Embryonic facial prominence (tissue), 1 donor: ENCODE results near the gene ALDH1B1.

Source experiments
- DNase-seq: peaks from one replicate; pipeline ENCODE4 v3.0.0-alpha.2; 2016; ENCODE audit errors: extremely low spot score

The ALDH1B1 gene

DNA sequence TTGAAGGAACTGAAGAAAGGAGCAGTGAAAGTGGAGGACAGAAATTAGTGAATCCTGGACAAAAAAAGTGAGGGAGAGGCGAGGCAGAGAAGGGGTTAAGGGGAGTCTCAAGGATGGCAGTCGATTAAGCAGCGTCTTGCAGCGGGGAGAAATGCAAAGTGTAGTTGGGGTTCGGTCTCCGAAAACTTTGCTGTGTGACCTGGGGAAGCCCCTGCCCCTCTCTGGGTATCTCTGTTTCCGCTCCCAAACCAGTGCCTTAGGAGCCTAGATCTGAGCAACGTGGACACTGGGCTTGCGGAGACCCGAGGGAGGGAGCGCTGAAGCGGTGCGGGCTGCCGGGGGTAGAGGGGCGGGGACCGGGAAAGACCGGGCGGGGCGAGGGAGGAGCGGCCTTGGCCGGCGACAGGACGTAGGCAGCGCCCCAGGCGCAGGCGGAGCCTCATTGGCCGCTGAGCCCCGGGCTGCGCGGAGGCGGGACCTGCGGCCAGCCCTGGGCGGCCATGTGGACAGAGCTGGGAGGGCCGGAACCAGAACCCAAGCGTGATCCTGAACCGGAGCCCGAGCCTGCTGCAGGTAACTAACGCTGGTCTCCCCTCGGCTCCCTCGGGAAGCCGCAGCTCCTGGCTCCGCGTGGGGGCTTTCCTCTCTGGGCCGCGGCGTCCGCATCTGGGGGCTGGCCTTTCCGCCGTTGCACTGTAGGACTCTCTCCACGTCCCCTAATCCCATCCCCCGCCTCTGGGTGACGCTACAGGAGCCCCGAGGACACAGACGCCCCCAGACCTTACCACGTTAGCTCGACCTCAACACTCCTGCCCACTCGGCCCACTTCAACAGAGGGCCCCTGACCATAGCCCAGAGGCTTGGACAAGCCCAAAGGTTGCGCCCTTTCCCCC, at the start of gene ALDH1B1:
TSS of gene ALDH1B1 (plus strand) at position 468 of the 893 bp plus-strand sequence. CDS start 3,047 bp downstream, outside the sequence.
- DNase-seq: no peak

DNA sequence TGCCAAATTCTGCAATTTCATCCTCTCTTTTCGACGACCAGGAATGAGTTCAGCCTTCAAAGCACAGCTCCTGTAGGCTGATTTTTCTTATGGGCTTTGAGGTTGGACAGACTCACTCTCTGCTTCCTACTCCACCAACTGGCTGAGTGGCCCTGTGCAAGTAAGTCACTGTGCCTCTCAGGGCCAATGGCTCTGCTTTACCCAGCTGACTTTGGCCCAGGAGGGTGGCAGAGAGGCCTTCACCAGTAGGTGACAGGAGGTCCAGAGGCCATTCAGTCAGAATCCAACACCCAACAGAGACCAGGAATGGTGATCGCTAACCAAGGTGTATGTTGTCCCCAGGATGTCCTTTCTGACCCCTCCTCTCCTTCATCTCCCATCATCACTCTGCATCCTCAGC, 49.5 kb upstream of the ALDH1B1 start:
- no peak for DNase-seq

DNA sequence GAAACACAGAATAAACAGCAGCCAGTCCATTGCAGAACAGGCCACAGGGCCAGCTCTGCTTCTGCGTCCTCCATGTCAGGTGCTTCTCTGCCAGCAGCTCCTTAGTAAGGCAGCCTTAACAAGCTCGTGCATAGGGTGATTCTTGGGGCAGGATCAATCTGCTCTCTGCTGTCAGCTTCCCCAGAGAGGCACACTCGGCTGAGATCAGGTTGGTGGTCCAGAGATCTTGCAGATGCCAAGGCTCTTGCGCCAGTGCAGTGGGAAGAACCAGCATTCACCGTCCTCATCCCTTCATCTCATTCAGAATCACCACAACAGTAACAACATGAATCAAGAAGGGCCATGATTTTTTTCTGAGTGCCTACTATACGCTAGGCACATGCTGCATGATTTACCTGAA, 49.0 kb upstream of the ALDH1B1 start:
- no peak for DNase-seq

DNA sequence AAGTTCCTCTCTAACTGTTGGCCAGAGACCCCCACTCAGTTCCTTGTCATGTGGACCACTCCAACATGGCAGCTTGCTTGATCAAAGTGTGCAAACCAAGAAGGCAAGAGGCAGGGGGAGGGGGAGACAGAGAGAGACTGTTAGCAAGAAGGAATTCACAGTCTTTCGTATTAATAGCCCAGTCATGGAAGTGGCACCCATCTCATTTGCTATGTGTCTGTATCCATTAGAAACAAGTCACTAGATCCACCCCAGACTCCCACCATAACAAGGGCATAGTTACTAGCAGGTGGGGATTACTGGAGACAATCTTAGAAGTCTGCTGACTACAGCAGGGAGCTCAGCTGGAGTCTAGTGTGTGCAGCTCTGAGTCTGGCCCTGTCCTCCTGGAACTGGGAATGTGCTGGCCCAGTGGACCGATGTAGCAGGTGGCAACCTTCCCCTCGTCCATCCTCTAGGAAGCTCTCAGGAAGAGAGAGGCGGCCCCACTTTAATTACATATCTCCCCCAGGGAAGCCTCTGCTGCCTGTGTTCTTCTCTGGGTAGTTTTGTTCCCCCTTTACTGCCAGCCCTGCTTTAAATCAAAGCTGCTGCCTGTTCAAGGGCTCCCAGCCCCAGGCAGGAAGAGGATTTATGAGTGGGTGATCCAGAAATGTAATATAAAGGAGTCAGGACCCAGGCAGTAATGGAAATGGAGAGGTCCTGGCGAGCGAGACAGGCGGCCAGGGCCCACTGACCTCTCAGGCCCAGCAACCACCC, 47.8 kb upstream of the ALDH1B1 start:
- no peak for DNase-seq

DNA sequence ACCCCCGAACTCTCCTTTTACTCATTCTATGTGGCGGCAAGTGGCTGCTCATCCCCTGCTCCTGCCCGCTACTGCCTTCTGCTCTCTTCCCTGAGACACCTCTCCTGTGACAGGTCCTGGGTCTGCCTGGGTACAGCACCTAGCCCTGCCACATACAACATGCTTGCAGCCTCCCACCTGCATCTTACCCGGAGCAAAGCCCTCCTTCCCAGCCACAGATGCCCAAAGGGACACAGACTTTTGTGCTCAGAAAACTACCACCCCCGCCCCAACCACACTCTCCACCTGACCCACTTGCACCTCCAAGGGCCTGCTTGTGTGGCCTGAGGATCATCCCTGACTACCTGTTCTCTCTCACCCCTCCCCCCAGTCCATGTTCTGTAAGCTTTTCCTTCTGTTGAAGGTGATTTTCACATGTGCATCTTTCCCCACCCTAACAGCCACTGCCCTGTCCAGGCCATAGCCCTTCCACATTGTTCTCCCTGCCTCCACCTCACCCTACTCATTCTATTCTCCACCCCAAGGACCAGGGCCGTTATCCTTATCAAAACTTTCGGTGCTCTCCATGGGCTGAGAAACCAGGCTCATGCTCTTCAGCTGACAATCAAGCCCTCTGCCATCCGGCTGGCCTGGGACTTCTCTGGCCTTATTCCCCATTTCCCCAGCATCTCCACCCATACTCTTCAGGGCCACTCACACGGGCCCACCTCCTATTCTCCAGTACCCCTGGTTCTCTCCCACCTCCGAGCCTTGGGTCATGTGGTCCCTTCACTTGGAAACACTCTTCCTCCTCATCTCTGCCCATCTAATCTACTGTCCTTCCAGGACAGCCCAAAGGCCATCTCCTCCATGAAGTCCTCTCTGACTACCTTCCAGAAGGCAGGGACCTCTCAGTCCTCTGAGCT, 46.4 kb upstream of the ALDH1B1 start:
- DNase-seq: no peak

DNA sequence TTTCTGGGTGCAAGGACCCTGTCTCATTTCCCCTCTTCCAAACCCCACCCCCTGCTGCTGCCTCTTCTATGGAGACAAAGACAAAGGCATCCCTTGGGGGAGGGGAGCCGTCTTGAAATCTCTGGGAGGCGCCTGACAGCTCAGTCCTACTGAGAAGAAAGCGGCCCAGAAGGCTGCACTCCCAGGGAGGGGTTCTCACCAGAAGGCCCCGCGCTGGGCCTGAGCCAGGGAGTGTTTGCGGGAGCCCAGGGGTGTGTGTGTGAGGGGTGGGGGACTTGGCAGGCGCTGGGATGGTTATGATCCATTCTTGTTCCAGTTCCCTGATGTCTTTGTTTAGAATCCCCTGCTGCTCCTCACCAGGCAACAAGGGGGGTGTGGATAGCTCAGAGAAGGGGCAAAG, 45.7 kb upstream of the ALDH1B1 start:
- no peak for DNase-seq

DNA sequence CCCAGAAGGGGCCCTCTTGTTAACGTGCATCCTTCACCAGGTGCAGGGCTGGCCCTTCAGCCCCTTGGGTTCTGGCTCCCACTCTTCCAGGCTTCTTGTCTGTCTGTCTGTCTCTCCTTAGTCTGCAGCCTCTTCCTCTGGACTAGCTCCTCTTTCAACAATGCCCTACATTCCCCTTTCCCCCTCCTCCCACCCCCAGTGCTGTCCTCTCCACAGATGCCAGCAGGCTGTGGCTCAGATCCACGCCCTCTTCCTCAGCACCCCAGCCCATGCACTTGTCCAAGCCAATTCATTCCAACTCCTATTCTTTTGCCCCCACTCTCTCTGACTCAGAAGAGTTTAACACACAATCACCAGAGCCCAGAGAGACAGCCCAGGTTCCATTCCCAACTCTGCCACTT, 45.2 kb upstream of the ALDH1B1 start:
- DNase-seq: no peak

DNA sequence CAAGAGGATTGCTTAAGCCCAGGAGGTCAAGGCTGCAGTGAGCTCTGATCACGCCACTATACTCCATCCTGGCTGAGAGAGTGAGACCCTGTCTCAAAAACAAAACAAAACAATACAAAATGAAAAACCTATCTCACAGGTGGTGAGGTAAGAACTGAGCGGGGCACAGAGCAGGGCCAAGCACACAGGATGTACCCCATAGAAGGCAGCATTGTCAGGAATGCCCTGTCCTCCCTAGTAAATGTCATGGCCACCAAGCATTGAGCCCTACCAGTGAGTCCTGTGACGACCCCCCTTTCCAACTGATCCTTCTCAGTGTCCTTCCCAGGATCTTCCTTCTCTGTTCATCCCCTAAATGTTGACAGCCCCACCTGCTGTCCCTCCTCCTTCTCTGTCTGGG, 44.6 kb upstream of the ALDH1B1 start:
- no peak for DNase-seq

DNA sequence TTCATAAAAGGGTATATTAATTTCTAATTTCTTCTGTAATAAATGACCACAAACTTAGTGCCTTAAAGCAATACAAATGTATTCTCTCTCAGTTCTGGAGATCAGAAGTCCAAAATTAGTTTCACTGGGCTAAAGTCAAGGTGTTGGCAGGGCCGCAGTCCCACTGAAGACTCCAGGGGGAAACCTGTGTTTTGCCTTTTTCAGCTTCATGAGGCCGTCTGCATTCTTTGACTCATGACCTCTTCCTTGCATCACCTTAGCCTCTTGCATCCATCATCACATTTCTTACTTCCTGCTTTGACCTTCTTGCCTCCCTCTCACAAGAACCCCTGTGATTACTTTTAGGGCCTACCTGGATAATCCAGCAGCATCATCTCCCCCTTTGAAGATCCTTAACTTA, 42.0 kb upstream of the ALDH1B1 start:
- no peak for DNase-seq

DNA sequence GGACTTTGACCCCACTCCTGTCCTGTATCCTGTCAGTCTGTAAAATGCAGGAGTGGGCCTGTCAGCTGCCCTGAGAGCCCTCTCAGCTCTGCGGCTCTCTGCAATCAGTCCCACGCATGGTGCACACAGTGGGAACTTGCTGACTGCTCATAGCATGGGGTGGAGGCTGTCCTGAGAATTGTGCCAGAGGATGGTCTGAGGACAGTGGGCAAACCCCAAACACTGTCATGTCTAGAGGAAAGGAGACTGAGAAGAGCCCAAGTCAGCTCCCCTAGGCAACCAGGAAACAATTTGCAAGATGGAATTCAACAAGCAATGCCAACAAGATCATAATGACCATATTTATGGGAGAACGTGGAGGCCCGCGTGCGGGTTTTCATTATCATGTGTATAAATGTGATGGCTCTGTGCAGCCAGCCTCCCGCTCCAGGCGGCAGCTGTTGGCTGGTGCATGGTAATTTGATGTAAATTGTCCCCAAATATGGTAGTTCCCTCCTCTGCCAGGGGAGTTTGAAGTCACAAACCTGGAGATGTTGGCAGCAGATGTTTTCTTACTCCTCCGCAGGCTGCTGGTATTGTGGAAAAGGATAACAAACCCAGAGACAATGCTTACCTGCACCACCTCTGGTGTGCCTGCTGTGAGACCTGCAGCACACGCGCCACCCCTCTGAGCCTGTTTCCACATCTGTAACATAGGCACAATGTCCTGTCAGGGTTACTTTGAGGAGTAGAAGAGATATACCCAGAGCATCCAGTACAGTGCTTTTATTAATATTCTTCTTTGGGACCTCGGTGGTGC, 39.8 kb upstream of the ALDH1B1 start:
- no peak for DNase-seq

DNA sequence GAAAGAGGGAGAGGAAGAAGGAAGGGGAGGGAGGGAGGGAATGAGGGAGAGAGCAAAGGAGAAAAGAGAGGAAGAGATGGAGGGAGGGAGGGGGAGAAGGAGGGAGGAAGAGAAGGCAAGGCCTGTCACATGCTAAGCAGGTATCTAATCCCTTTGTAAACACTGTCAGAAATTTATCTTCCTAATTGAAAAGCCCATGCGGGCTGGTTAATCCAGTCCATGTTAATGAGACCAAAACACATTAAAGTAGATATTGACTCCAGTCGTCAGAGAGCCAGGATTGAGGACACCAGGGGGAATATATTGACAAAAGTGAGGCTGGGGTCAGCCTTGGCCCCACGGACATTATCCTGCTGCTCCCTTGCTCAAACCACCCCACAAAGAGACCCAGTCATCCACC, 37.4 kb upstream of the ALDH1B1 start:
- no peak for DNase-seq

DNA sequence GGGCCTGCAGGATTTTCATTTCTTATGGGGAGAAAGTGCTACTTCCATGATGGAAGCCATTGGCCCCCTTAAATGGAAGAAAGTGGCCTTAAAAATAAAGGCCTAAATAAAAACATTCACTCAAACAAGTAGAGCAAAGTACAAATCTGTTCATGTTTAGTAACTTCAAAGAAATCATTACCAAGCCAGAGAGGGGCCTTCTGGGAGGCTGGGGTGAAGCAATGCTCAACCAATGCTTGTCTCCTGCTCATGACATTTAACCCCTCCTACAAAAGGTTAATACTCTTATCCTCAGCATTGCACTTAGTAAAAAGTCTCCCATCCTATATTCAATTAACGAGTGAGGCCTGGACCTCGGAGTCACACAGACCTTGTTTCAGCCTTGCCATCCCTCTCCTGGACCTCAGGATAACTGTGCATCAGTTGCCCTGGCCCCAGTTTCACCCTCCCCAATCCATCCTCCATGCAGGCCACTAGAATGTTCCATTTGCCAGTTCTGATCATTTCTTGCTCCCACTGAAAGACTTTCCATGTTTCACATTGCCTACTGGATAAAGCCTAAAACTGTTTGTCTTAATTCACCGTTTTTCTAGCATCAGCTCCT, 36.9 kb upstream of the ALDH1B1 start:
- DNase-seq: no peak

DNA sequence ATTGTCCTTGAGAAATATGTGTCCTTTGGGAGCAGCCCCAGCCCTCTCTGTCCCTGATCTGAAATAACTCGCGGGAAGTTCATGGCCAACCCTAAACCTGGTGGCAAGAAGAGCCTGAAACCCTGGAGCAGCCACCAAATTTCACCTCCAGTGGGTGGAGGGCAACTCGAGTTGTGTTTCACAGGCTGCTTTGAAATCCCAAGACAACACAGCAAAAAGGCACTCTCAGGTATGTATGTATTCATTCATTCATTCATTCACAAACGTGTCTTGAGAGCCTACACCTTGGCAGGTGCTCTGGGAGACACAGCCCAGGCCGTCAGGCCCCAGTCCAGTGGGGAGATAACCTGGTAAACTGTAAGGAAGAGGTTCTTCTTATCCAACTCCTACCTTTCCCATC, 35.7 kb upstream of the ALDH1B1 start:
- no peak for DNase-seq

DNA sequence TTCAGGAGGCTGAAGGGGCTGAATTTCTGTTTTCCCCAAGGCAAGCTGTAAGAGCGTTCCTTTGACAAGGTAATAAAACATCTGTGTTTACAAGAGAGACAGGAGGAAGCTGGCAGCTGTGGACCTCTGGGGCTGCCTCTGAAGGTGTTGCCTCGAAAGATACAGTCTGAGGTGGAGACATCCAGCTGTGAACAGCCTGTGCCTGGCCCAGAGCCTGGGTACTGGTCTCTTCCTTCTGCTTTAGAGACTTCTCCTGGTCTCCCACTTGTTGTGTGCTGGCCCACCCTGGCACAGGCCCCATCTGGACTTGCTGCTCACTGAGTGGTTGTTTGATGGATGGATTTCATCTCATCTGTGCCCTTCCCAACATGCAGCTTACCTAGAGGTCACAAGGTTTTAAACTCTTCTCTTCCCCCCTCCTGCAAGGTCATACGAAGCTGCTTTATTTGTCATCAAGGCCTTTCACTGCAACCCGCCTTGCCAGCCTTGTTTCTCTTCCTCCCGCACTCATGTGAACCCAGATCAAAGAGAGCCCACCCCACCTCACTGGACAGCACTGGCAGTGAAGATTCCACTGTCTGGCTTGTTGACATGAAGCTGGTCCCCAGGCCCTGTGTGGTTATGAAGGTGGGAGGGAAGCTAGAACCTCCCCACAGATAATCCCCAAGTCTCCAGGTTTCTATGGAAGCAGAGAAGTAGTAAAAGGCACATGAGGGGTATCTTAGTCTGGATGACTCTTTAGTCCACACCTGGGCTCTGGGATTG, 35.0 kb upstream of the ALDH1B1 start:
- no peak for DNase-seq

DNA sequence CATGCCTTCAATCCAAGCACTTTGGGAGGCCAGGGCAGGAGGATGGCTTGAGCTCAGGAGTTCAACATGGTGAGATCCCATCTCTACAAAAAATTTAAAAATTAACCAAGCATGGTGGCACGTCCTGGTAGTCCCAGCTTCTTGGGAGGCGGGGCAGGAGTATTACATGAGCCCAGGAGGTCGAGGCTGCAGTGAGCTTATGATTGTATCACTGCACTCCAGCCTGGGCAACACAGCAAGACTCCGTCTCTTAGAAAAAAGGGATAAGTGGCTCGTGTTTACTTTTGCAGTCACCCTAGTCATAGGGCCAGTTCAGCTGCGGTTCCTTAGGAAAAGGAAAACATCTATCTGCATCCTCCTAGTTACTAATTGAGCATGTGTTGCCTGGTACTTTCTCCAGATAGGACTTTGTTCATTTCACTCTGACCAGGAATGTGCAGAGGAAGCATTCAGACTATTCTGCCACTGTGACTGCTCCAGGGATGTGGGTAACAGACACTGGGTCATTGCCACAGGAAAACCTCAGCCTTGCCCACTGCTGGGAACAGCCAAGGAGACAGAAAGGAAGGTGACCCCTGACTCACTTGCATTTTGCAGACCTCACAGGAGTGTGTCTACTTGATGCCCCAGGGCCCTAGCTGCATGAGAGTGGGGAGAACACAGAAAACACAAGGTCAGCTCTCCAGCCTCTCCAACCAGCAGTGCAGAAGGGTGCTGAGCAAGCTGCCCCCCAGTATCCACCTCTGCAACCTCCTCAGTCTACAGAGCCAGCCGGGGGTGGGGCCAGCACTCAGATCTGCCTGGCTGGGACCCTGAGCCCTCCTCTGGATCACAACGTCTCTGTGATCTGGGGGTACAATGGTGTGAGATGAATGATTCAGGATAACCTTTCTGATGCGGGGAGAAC, 33.9 kb upstream of the ALDH1B1 start:
- DNase-seq: no peak

DNA sequence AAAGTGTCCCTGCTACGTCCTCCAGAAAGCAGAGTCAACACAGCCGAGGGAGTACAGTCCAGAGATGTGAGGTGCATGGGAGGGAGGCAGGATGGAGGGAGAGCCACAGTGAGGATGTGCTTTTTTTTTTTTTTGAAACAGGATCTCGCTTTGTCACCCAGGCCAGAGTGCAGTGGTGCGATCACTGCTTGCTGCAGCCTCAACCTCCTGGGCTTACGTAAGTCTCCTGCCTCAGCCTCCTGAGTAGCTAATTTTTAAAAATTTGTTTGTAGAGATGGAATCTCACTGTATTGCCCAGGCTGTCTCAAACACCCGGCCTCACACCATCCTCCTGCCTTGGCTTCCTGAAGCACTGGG, 33.2 kb upstream of the ALDH1B1 start:
- DNase-seq: no peak

DNA sequence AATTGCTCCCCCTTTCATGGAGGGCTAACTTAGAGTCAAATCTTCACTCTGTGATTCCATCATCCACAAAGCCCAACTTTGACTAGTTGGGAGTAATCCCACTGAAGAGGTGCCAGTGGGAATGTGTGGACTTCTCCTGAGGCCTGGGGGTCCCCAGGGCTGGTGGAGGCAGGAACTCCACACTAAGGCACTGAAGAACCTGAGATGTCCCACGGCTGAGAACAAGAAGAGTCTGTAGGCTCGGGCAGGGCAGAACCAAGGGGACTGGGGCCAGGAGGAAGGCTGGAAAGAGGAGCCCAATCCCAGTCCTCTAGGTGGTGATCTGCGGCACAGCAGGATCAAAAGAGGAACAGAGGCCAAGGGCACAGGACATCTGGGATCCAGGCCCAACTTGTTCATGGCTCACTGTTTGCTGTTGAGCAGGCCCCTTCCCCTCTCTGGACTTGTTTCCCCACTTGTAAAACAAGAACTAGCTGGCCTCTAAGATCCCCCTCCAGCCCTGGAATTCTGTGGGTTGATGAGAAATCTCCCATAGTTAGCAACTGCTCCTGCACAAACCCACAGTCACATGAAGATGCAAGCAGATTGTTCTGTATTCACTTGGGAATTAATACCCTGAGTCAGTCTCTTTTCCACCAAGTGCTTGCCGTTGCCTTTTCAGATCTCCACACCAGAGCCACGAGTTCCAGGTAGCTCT, 32.7 kb upstream of the ALDH1B1 start:
- DNase-seq: no peak

DNA sequence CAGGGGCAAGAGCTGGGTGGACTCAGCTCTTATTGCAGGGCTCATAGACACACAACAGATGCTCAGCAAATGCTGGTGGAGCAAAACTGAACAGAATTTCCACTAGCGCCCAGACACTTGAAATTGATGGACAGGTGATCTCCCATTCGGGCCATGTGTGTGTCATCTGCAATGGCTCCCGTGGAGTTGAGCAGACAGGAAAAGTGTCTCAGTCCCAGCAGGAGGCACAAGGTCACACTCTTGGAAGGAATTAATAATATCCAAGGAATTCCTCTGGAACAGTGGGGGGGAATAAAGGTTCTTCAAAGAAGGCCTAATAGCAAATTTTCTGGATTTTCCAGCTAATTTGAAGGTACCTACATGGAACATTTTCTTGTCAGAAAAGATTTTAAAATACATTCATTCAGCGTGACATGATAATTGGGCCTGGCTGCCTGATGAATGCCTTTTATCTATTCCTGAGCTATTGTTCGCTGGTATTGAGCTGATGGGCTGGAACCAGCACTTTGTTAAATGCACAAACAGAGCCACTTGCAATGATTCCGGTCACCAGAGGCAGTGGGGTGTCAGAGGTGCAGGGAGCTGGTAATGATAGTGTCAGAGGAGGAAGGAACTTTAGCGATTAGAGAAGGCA, 31.5 kb upstream of the ALDH1B1 start:
- no peak for DNase-seq
